Testis (tissue), 3 donors: ENCODE results near the gene SLC37A2. TPM values are rescaled to one million over a fixed set of nuclear protein-coding genes. Genes with fewer than 3 reads are reported as not detected.

Experiments used
- DNase-seq: peaks from one replicate; pipeline ENCODE4 v3.0.0-alpha.2; 2019
- H3K27ac ChIP-seq, 2 donors: fragments of 200-600 bp; sonication (generic); one replicate each; pipeline ENCODE4 v1.5.1; 2019
- H3K27me3 ChIP-seq: fragments of 200-600 bp; sonication (generic); one replicate; pipeline ENCODE4 v1.5.1; 2019
- H3K36me3 ChIP-seq: fragments of 200-600 bp; sonication (generic); one replicate; pipeline ENCODE4 v1.5.1; 2017; ENCODE audit warnings: low read depth; ENCODE audit errors: missing control alignments
- H3K4me1 ChIP-seq: fragments of 200-600 bp; sonication (generic); one replicate; pipeline ENCODE4 v1.5.1; 2019
- H3K4me3 ChIP-seq, 2 donors: fragments of 200-600 bp; sonication (generic); one replicate each; pipeline ENCODE4 v1.5.1; 2017 to 2019
- H3K9me3 ChIP-seq: fragments of 200-600 bp; sonication (generic); one replicate; pipeline ENCODE4 v1.5.1; 2017
- CTCF ChIP-seq, 3 experiments: fragments of 450-650 bp in 2 of 3; fragments of 200-600 bp in 1 of 3; sonication (generic) in 1 of 3; IDR thresholded peaks; one replicate each; pipeline ENCODE4 v1.5.1; 2016 to 2019; ENCODE audit warnings: antibody characterized with exemption in 3 of 3, mild to moderate bottlenecking in 2 of 3, moderate library complexity in 1 of 3
- POLR2A ChIP-seq: fragments of 450-650 bp; IDR thresholded peaks from one replicate; pipeline ENCODE4 v1.6.1; 2017; ENCODE audit warnings: antibody characterized with exemption, mild to moderate bottlenecking, moderate library complexity
- WGBS, 2 donors: methylation state at CpG; one replicate each; pipeline ENCODE4 v1.1.5; 2018; 5-methylcytosine and 5-hydroxymethylcytosine counted together
- intact Hi-C: fragments of 100-400 bp; cut with DNase I; formaldehyde crosslinking; loops from one replicate; pipeline ENCODE4 v1.15.1; 2023; ENCODE audit warnings: low total_unique reads
- polyA plus RNA-seq: library from polyadenylated mRNA; stranded (reverse); fragments of 350-450 nt; fragmentation: Illumina TruSeq; extraction: RNeasy Lipid Tissue Mini Kit (QIAGEN cat#74804); gene quantifications from one replicate; pipeline ENCODE4 v1.2.3, GENCODE V29; 2014; ENCODE audit warnings: low read depth, low replicate concordance; ENCODE audit not compliant: insufficient read depth
- total RNA-seq, 2 donors: library from RNA; depleted of rRNA; stranded (reverse); fragments of >200 nt; gene quantifications; one replicate each; pipeline ENCODE4 v1.2.3, GENCODE V29; 2016

SLC37A2 gene
- total and polyA plus RNA-seq, 3 donors from 2014 or later, result 3.0 to 7.6 (median 6.2) TPM

- Histone ChIP-seq H3K36me3 (no peaks in the 10 kb centered on the region), H3K9me3 (no peaks in the 10 kb centered on the region), H3K27me3 (no peaks in the 10 kb centered on the region), H3K27ac (no peak overlapping the region), H3K4me3 (no peak overlapping the region), H3K4me1 (no peaks in the 10 kb centered on the region)
- no peak for DNase-seq
- TF ChIP-seq POLR2A (no peak), CTCF (IDR thresholded peaks at IDR 0.05) (no peak)
- intact Hi-C loops, result no loop called here
These were observed 72.9 kb downstream of the SLC37A2 start for GRCh38 chr11:125136001-125136400.

- DNase-seq, result no peak
- H3K27ac ChIP-seq, result no peak overlapping the region
- H3K4me1 ChIP-seq, result peaks cover 4% of the 10 kb centered on the region
- no peaks in the 10 kb centered on the region for H3K27me3 ChIP-seq
- intact Hi-C loops, result no loop called here
- H3K36me3 ChIP-seq, result no peaks in the 10 kb centered on the region
- no peak overlapping the region for H3K4me3 ChIP-seq
- no peaks in the 10 kb centered on the region for H3K9me3 ChIP-seq
- 78 to 83% methylated on average over 8 of the region's 8 CpGs for WGBS, 2 donors
- TF ChIP-seq CTCF (IDR thresholded peaks at IDR 0.05), result no peak
- TF ChIP-seq POLR2A, result no peak
These were observed 75.9 kb downstream of the SLC37A2 start for GRCh38 chr11:125138966-125139365.

GRCh38 chr11:125139778-125140177, 76.7 kb downstream of the SLC37A2 start:
- Histone ChIP-seq H3K9me3 (no peaks in the 10 kb centered on the region), H3K27ac (no peak overlapping the region), H3K36me3 (no peaks in the 10 kb centered on the region), H3K4me1 (peaks cover 4% of the 10 kb centered on the region), H3K27me3 (no peaks in the 10 kb centered on the region), H3K4me3 (no peak overlapping the region)
- intact Hi-C loops, result no loop called here
- 71 to 87% methylated on average over 3 of the region's 3 CpGs for WGBS, 2 donors
- no peak for TF ChIP-seq POLR2A
- no peak for TF ChIP-seq CTCF (IDR thresholded peaks at IDR 0.05)
- no peak for DNase-seq

Other genes with a start within 250 kb of the SLC37A2 start
- 10 to 100 TPM; 11.8 to 31.6 TPM for gene ROBO3, start 197.9 kb upstream of the SLC37A2 start, total RNA-seq
- 12.9 TPM for gene ROBO3, start 197.9 kb upstream of the SLC37A2 start, polyA plus RNA-seq
- gene ROBO4, start 165.4 kb upstream of the SLC37A2 start, total RNA-seq, result 1 to 10 TPM; 5.7 to 8.4 TPM
- 7.0 TPM for gene ROBO4, start 165.4 kb upstream of the SLC37A2 start, polyA plus RNA-seq
- not detected for gene HEPN1, start 144.1 kb upstream of the SLC37A2 start, total RNA-seq
- gene HEPN1, start 144.1 kb upstream of the SLC37A2 start, polyA plus RNA-seq, result not detected
- under 1 TPM; 0.24 to 0.25 TPM for gene HEPACAM, start 127.3 kb upstream of the SLC37A2 start, total RNA-seq
- gene HEPACAM, start 127.3 kb upstream of the SLC37A2 start, polyA plus RNA-seq, result 0.75 TPM
- 10 to 100 TPM; 14.9 to 15.1 TPM for gene CCDC15, start 109.1 kb upstream of the SLC37A2 start, total RNA-seq
- gene CCDC15, start 109.1 kb upstream of the SLC37A2 start, polyA plus RNA-seq, result 8.0 TPM
- 10 to 100 TPM; 15.1 to 17.2 TPM for gene TMEM218, start 48.3 kb downstream of the SLC37A2 start, total RNA-seq
- gene TMEM218, start 48.3 kb downstream of the SLC37A2 start, polyA plus RNA-seq, result 17.7 TPM
- gene PKNOX2, start 101.4 kb downstream of the SLC37A2 start, total RNA-seq, result 1 to 10 TPM; 5.5 to 7.3 TPM
- gene PKNOX2, start 101.4 kb downstream of the SLC37A2 start, polyA plus RNA-seq, result 10.4 TPM